Activated effector memory CD4-positive, alpha-beta T cell treated with anti-CD3 and anti-CD28 coated beads, Interleukin-2, amount 50 U/mL, for 16 hours (primary cell): ENCODE measurements around the gene BCL2L15.
"Not testable (repeated sequence)": the region's sequence is repeated elsewhere in the genome, so short reads cannot be mapped to it uniquely, and the experiment has no call there.

Experiments used
- DNase-seq: peaks from one replicate; pipeline ENCODE4 v3.0.0-alpha.2; 2020

BCL2L15 gene

DNA sequence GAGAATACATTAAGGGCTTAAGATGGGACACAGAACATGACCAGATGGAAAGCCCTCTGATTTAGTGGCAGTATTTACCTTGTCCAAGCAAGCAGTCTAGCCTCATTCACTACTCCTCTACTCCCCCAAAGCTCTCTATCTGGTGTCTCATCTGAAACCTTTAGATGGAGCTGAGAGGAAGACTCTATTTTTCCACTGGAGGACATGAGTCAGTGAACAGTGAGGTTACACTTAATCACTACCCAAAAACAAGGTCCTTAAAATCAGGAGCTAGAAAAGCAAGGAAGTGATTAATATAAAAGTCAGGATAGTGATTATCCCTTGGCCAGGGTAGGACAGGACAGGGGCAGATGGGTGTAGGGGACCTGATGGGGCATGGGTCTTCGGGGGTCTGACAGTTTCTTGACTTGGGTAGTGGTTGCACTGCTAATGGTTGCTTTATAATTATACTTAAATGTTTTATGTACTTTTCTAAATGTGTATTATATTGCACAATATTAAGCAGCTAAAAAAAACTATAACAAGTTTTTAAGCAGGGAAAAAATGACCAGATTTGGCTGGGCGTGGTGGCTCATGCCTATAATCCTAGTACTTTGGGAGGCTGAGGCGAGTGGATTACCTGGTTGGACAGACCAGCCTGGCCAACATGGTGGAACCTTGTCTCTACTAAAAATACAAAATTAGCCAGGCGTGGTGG is 18.8 kb downstream of the BCL2L15 start:
- no peak for DNase-seq

GRCh38 chr1:113861641-113862040 is 25.7 kb downstream of the BCL2L15 start:
- no peak for DNase-seq

DNA sequence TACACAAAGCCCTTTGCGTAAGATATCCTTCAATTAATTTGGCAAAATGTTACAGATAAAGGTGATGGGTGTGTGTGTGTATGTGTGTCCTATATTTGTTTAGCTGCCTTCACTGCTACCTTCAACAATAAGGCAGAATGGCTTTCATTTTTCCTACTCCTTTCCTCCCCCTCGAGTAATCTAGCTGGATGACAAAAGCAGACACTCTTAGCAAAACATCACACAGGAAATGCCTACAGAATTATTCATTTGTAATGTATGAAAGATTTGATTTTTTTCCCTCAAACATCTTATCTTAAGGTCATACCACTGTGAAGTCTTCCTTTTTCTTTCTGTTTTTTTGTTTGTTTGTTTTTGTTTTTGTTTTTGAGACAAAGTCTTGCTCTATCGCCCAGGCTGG is 26.5 kb downstream of the BCL2L15 start:
- DNase-seq, result no peak

DNA sequence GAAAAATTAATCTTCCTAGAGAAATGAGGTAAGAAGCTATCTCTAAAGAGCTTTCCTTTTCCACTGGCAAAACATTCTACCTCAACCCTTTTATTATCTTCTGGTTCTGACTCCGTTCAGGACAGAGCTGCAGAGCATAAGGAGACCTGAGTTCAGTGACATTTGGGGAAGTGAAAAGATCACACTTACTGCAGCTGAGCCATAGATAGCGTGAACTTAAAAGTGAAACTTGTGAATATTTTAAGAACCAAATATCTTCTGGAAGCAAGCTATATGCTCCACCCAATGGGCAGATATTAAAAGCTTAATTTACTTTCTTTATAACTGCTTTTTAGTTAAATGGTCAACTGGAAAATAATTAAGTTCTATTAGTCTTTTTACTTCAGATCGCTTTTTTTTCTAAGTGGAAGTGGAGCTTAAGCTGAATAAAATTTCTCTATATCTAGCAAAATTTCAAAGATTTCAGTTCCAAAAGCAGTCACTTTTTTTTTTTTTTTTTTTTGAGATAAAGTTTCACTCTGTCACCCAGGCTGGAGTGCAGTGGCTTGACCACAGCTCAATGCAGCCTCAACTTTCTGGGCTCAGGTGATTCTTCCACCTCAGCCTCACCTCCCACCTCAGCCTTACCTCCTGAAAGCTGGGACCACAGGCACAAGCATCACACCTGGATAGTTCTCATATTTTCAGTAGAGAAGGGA is 27.8 kb downstream of the BCL2L15 start:
- no peak for DNase-seq

GRCh38 chr1:113858982-113859381 is 28.4 kb downstream of the BCL2L15 start:
- DNase-seq, result no peak

GRCh38 chr1:113858418-113858817 is 29.0 kb downstream of the BCL2L15 start:
- no peak for DNase-seq

GRCh38 chr1:113857776-113858175 is 29.6 kb downstream of the BCL2L15 start:
- no peak for DNase-seq

GRCh38 chr1:113856401-113856790 is 31.0 kb downstream of the BCL2L15 start:
- DNase-seq, result no peak

DNA sequence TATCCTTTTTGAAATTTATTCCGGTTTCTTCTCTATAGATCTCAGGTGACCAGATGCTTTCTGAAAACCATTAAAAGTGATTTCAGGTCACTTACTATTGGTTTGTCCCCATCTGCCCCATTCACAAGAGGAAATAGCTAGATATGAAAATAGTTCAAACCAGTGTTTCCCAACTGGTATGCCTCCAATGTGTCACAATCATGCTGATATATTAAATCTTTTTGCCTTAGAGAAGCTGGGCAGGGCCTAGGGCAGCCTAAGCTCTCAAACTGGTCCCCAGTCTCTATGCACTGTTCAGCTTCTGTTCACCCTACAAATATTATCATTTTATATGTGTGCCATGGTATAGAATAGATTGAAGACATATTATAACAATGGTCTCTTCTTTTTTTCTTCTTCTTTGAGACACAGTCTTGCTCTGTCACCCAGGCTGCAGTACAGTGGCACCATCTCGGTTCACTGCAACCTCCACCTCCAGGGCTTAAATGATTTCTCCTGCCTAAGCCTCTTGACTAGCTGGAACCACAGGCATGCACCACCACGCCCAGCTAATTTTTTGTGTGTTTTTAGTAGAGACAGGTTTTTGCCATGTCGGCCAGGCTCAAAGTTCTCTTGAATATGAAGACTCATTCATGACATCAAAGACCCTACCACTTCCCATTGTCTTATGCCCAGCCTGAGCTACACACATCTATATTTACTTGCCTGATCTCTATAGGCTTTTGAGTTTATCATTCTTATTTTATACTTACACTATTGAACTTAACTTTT is 31.6 kb downstream of the BCL2L15 start:
- no peak for DNase-seq

DNA sequence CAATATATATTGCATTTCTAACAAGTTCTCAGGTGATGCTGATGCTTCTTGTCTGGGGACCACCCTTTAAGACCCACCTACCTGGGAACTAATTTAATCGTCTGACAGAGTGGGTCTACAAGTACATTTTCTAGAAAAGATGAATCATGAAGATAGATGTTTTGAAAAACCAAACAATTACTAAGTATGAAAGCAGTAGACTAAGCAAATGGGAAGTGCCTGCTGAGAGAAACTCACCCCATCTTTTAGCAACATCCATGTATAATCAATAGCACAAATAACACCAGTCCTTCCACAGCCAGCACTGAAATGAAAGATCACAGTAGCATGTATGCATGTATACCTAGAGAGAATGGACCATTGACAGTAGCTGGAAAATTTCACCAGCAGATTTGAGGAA is 33.1 kb downstream of the BCL2L15 start:
- no peak for DNase-seq

DNA sequence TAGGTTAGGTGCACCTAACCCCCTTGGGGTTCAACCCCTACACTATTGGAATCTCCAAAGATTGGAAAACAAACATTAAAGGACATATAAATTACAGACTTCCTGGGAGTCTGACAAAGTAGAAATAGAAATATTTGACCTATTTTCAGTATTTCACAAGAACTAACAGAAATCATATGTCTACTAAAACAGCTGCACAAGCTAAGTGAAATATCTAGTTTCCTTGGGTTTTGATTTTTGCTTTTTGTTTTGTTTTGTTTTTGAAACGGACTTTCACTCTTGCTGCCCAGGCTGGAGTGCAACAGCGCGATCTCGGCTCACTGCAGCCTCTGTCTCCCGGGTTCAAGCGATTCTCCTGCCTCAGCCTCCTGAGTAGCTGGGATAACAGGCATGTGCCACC is 34.7 kb downstream of the BCL2L15 start:
- DNase-seq, result not testable (repeated sequence)

- no peak for DNase-seq
These were observed 37.1 kb downstream of the BCL2L15 start for GRCh38 chr1:113850127-113850796.

GRCh38 chr1:113849072-113849471 is 38.3 kb downstream of the BCL2L15 start:
- DNase-seq, result no peak

GRCh38 chr1:113846391-113847035 is 40.9 kb downstream of the BCL2L15 start:
- no peak for DNase-seq

GRCh38 chr1:113836534-113836933 is 50.8 kb downstream of the BCL2L15 start:
- DNase-seq, result no peak

DNA sequence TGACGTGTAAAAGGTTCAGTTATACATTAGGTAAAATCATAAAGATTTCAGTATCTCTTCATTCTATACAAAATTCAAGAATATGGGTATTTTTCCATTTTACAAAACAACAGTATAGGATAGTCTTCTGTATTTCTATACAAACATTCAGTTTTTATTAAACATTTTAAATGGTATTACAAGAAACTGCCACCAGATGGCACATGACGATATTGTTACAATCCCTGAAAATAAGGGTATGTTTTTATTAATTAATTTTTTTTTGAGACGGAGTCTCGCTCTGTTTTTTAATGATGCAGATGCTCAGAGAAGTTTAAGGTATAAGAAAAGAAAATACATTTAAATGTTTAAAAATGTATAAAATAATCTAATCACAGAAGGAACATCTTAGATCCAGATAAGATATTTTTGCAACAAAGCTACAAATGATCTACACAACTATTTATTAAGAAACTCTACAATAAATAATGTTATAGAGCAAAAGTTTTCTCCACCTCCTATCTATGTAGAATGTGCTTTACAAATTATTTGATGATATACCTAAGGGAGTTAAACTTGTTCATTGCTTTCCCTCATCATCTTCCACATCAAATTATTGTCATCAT is 51.6 kb downstream of the BCL2L15 start:
- no peak for DNase-seq

DNA sequence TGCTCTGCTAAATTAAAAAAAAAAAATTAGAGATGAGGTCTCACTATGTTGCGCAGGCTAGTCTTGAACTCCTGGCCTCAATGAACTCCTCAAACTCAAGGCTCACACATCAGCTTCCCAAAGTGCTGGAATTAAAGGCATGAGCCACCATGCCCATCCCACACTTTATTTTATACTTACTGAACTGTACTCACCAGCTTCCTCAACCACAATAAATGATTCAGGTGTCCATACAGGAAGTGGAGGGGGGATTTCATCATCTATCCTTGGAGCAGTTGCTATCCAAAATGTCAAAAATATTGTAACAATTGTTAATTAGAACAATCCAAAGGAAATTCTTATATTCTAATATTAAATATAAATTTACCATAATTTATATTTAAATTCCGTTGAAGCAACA is 52.7 kb downstream of the BCL2L15 start:
- DNase-seq, result no peak
